Spleen (tissue), 7 donors: Measurements from ENCODE around the gene RIPK3.

ENCODE experiments used
- POLR2A ChIP-seq, 3 donors: fragments of 450-650 bp; IDR thresholded peaks; one replicate each; pipeline ENCODE4 v1.5.1; 2017; ENCODE audit warnings: antibody characterized with exemption in 3 of 3, mild to moderate bottlenecking in 1 of 3
- POLR2AphosphoS5 ChIP-seq, 3 donors: sonication (generic); formaldehyde crosslinking; IDR thresholded peaks; one replicate each; pipeline ENCODE4 v1.5.1; 2017; ENCODE audit warnings: antibody characterized with exemption in 3 of 3
- TF ChIP-seq, protein P1 (sequence below), 11 experiments: fragments of 200-600 bp in 7 of 11; fragments of 450-650 bp in 4 of 11; sonication (generic) in 4 of 11; IDR thresholded peaks in 8 of 11; conservative IDR thresholded peaks in 3 of 11; 1 replicate in 7 of 11; 2 replicates in 4 of 11; pipeline versions ENCODE4 v1.4.0 to v1.8.0; 2016 to 2021; ENCODE audit warnings: antibody characterized with exemption in 11 of 11, inconsistent platforms in 4 of 11, mild to moderate bottlenecking in 1 of 11
- donor health status: DM: no; HTN: no; CAD: no; lungs with moderate emphysema.
- donor health status: DM: no; HTN: no; CAD: no.
- donor health status: DM: no; HTN: no; CAD: no.

DNA sequence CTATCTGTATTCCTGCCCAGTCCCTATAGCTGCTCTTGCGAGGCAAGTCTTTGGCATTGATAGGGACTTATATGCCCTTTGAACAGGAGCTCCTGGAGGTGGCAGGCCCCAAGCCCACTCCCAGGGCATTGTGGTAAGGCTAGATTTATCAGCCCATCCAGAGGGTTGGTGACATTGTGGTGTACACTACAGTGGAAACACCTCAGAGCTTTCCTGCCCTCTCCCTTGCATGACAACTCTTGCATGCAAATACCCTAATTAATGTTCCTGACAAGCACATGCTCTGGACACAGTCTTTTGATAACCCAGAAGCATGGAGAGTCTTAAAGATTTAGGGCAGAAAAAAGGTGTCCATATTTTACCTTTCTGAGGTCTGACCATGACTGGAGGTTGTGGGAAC, 815 bp upstream of the RIPK3 start:
- TF ChIP-seq, protein P1, sequence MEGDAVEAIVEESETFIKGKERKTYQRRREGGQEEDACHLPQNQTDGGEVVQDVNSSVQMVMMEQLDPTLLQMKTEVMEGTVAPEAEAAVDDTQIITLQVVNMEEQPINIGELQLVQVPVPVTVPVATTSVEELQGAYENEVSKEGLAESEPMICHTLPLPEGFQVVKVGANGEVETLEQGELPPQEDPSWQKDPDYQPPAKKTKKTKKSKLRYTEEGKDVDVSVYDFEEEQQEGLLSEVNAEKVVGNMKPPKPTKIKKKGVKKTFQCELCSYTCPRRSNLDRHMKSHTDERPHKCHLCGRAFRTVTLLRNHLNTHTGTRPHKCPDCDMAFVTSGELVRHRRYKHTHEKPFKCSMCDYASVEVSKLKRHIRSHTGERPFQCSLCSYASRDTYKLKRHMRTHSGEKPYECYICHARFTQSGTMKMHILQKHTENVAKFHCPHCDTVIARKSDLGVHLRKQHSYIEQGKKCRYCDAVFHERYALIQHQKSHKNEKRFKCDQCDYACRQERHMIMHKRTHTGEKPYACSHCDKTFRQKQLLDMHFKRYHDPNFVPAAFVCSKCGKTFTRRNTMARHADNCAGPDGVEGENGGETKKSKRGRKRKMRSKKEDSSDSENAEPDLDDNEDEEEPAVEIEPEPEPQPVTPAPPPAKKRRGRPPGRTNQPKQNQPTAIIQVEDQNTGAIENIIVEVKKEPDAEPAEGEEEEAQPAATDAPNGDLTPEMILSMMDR (IDR thresholded peaks at IDR 0.05 in 8 of 11, conservative IDR thresholded peaks at IDR 0.05 in 3 of 11): no peak
- TF ChIP-seq POLR2A (IDR thresholded peaks at IDR 0.05) (no peak), POLR2AphosphoS5 (IDR thresholded peaks at IDR 0.05) (no peak)
